LHCN-M2 (cell line): ENCODE measurements around the gene ANKDD1A. TPM values are rescaled to one million over a fixed set of nuclear protein-coding genes. Genes with fewer than 3 reads are reported as not detected.

Experiments
- DNase-seq: peaks from one replicate; pipeline ENCODE4 v3.0.0-alpha.2; 2012; ENCODE audit warnings: low read depth
- total RNA-seq: library from RNA; depleted of rRNA; stranded (reverse); fragments of >200 nt; gene quantifications from 2 replicates; pipeline ENCODE4 v1.2.3, GENCODE V29; 2014

The ANKDD1A gene
- total RNA-seq, 1 experiment from 2014 or later = 2.8 TPM

GRCh38 chr15:64923546-64923945 lies 11.8 kb downstream of the ANKDD1A start:
- DNase-seq = no peak

GRCh38 chr15:64925335-64926330 lies 13.9 kb downstream of the ANKDD1A start:
- DNase-seq = no peak

- no peak for DNase-seq
Observed at GRCh38 chr15:64926661-64927060, 15.0 kb downstream of the ANKDD1A start.

- no peak for DNase-seq
Observed at GRCh38 chr15:64928626-64929220, 17.0 kb downstream of the ANKDD1A start.

GRCh38 chr15:64930019-64930652 lies 18.4 kb downstream of the ANKDD1A start:
- DNase-seq = no peak

- peak; percentile 20 for DNase-seq
Observed at GRCh38 chr15:64930778-64931371, 19.2 kb downstream of the ANKDD1A start.

- DNase-seq = no peak
Observed at GRCh38 chr15:64931381-64931780, 19.7 kb downstream of the ANKDD1A start.

GRCh38 chr15:64934023-64934422 lies 22.3 kb downstream of the ANKDD1A start:
- no peak for DNase-seq

GRCh38 chr15:64938192-64938591 lies 26.5 kb downstream of the ANKDD1A start:
- no peak for DNase-seq

GRCh38 chr15:64942356-64942755 lies 30.7 kb downstream of the ANKDD1A start:
- DNase-seq = no peak

GRCh38 chr15:64943512-64944225 lies 32.0 kb downstream of the ANKDD1A start:
- DNase-seq = no peak

- no peak for DNase-seq
Observed at GRCh38 chr15:64944961-64945360, 33.3 kb downstream of the ANKDD1A start.

- DNase-seq = no peak
Observed at GRCh38 chr15:64947211-64947610, 35.5 kb downstream of the ANKDD1A start.

GRCh38 chr15:64948916-64949315 lies 37.2 kb downstream of the ANKDD1A start:
- no peak for DNase-seq

GRCh38 chr15:64949383-64950186 lies 37.9 kb downstream of the ANKDD1A start:
- no peak for DNase-seq

GRCh38 chr15:64950888-64951287 lies 39.2 kb downstream of the ANKDD1A start:
- no peak for DNase-seq

- no peak for DNase-seq
Observed at GRCh38 chr15:64951777-64952418, 40.2 kb downstream of the ANKDD1A start.

GRCh38 chr15:64954395-64954794 lies 42.7 kb downstream of the ANKDD1A start:
- DNase-seq = no peak

- no peak for DNase-seq
Observed at GRCh38 chr15:64959128-64959527, 47.4 kb downstream of the ANKDD1A start.

- no peak for DNase-seq
Observed at GRCh38 chr15:64960153-64960552, 48.5 kb downstream of the ANKDD1A start.
